GM18870 (cell line): Measurements from ENCODE around the gene PPP2R5D.
A peak's percentile ranks its signal among the peaks of the same experiment; 100 is the strongest.
"Not testable (repeated sequence)": the region's sequence is repeated elsewhere in the genome, so short reads cannot be mapped to it uniquely, and the experiment has no call there.

ENCODE experiments used
- ATAC-seq: cut with Tn5 transposase; IDR thresholded peaks from one replicate; pipeline ENCODE4 v1.9.1; 2021; ENCODE audit warnings: moderate library complexity; ENCODE audit not compliant: unreplicated experiment

Gene PPP2R5D

GRCh38 chr6:42988486-42989020, 4.2 kb downstream of the PPP2R5D start:
- no peak for ATAC-seq

GRCh38 chr6:42989923-42990322, 5.6 kb downstream of the PPP2R5D start:
- no peak for ATAC-seq

GRCh38 chr6:42993445-42993844, 9.1 kb downstream of the PPP2R5D start:
- ATAC-seq: no peak

GRCh38 chr6:42996513-42996912, 12.1 kb downstream of the PPP2R5D start:
- ATAC-seq: no peak

- ATAC-seq: not testable (repeated sequence)
Measured at GRCh38 chr6:42998205-42998604, 13.8 kb downstream of the PPP2R5D start.

GRCh38 chr6:43001843-43002242, 17.5 kb downstream of the PPP2R5D start:
- no peak for ATAC-seq

GRCh38 chr6:43005844-43006243, 21.5 kb downstream of the PPP2R5D start:
- ATAC-seq: no peak

- no peak for ATAC-seq
Measured at GRCh38 chr6:43006251-43006650, 21.9 kb downstream of the PPP2R5D start.

- no peak for ATAC-seq
Measured at GRCh38 chr6:43007126-43007525, 22.8 kb downstream of the PPP2R5D start.

- ATAC-seq: no peak
Measured at GRCh38 chr6:43009124-43009523, 24.8 kb downstream of the PPP2R5D start.

- no peak for ATAC-seq
Measured at GRCh38 chr6:43011207-43011606, 26.8 kb downstream of the PPP2R5D start.

- ATAC-seq: no peak
Measured at GRCh38 chr6:43012364-43012763, 28.0 kb downstream of the PPP2R5D start.

- ATAC-seq: no peak
Measured at GRCh38 chr6:43013097-43013842, 28.9 kb downstream of the PPP2R5D start.

GRCh38 chr6:43013843-43014433, 29.6 kb downstream of the PPP2R5D start, which contains the start of the genes KLHDC3 and MEA1:
KLHDC3 (plus strand) TSS chr6:43014249; CDS start chr6:43017193, 2,944 bp downstream.
MEA1 (minus strand) TSS chr6:43013946; CDS start chr6:43013813, 133 bp downstream.
- peak; percentile 95 for ATAC-seq

- ATAC-seq: no peak
Measured at GRCh38 chr6:43014434-43014909, 30.1 kb downstream of the PPP2R5D start.

- no peak for ATAC-seq
Measured at GRCh38 chr6:43016176-43016942, 32.0 kb downstream of the PPP2R5D start.

- no peak for ATAC-seq
Measured at GRCh38 chr6:43016943-43017334, 32.6 kb downstream of the PPP2R5D start.

GRCh38 chr6:43019152-43019551, 34.8 kb downstream of the PPP2R5D start:
- ATAC-seq: no peak

- no peak for ATAC-seq
Measured at GRCh38 chr6:43020052-43020705, 35.8 kb downstream of the PPP2R5D start.

- ATAC-seq: no peak
Measured at GRCh38 chr6:43020847-43021246, 36.5 kb downstream of the PPP2R5D start.
